Activated naive CD4-positive, alpha-beta T cell treated with anti-CD3 and anti-CD28 coated beads, Interleukin-2, amount 50 U/mL, for 72 hours (primary cell): Measurements from ENCODE around the gene GOLGA5. TPM values are rescaled to one million over a fixed set of nuclear protein-coding genes. Genes with fewer than 3 reads are reported as not detected.
"Not testable (repeated sequence)": the region's sequence is repeated elsewhere in the genome, so short reads cannot be mapped to it uniquely, and the experiment has no call there.

Source experiments
- ATAC-seq, 2 donors: fragments of 150-1000 bp; cut with Tn5 transposase; 2 replicates each; pipeline ENCODE4 v1.10.0; 2021; ENCODE audit warnings: mild to moderate bottlenecking in 2 of 2, moderate library complexity in 2 of 2
- DNase-seq, 2 donors: peaks; one replicate each; pipeline ENCODE4 v3.0.0; 2021 to 2022; ENCODE audit warnings: low spot score in 2 of 2
- H3K27ac Mint-ChIP-seq, 2 donors: one replicate each; pipeline ENCODE4 v1.8.0; 2022; ENCODE audit warnings: mild to moderate bottlenecking in 2 of 2, mixed read lengths in 2 of 2
- H3K36me3 Mint-ChIP-seq, 2 donors: one replicate each; pipeline ENCODE4 v1.8.0; 2022; ENCODE audit warnings: mixed read lengths in 2 of 2
- H3K9me3 Mint-ChIP-seq, 2 donors: one replicate each; pipeline ENCODE4 v1.8.0; 2022; ENCODE audit warnings: mixed read lengths in 2 of 2
- total RNA-seq, 2 donors: library from RNA; stranded (reverse); gene quantifications; one replicate each; pipeline ENCODE4 v1.2.3, GENCODE V29; 2022

Gene GOLGA5
- total RNA-seq, 2 donors from 2014 or later: 13.5 to 17.6 TPM

- no peak for ATAC-seq
- H3K27ac Mint-ChIP-seq: no peak overlapping the region
- DNase-seq: no peak
- peaks cover 4 to 5% of the 10 kb centered on the region in 2 donors for H3K9me3 Mint-ChIP-seq
- H3K36me3 Mint-ChIP-seq: peaks cover 22 to 40% of the 10 kb centered on the region in 2 donors
These were observed 4.0 kb downstream of the GOLGA5 start for GRCh38 chr14:92797935-92798653.

DNA sequence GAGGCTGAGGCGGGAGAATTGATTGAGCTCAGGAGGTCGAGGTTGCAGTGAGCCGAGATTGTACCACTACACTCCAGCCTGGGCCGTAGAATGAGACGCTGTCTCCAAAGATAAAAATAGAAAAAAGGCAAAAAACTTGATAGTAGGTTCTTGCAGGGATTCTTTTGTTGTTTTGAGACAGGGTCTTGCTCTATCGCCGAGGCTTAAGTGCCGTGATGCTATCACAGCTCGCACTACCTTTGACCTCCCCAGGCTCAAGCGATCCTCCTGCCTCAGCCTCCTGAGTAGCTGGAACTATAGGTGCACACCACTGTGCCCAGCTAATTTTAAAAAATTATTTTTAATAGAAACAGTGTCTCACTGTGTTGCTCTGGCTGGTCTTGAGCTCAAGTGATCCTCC lies 4.7 kb downstream of the GOLGA5 start:
- Mint-ChIP-seq H3K27ac (no peak overlapping the region), H3K9me3 (peaks cover under 1% of the 10 kb centered on the region in 2 donors), H3K36me3 (peaks cover 18 to 33% of the 10 kb centered on the region in 2 donors)
- DNase-seq (no peak), ATAC-seq (no peak)

- DNase-seq (no peak), ATAC-seq (no peak)
- Mint-ChIP-seq H3K9me3 (no peaks in the 10 kb centered on the region), H3K36me3 (peaks cover 9 to 25% of the 10 kb centered on the region in 2 donors), H3K27ac (no peak overlapping the region)
These were observed 5.9 kb downstream of the GOLGA5 start for GRCh38 chr14:92800012-92800411.

DNA sequence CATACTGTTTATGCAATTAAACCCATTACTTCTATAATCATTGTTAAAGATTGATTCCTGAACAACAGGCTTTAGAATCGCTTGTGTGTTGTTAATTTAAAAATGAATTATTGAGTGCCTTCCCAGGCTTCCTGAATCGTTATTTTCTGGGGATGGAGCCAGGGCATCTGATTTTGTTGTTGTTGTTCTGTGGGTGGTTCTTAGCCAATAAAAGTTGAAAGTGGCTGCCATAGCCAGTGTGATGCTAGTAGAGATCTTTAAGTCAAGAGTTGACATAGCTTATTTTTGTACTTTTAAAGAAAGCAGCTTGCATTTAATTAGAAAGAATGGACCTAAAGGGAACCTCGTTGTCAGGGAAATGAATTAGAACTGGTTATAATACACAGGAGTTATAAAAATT lies 6.4 kb downstream of the GOLGA5 start:
- no peak overlapping the region for H3K27ac Mint-ChIP-seq
- no peak for ATAC-seq
- peaks cover 9 to 24% of the 10 kb centered on the region in 2 donors for H3K36me3 Mint-ChIP-seq
- H3K9me3 Mint-ChIP-seq: no peaks in the 10 kb centered on the region
- DNase-seq: no peak

GRCh38 chr14:92801917-92802316 lies 7.8 kb downstream of the GOLGA5 start:
- peaks cover 9 to 24% of the 10 kb centered on the region in 2 donors for H3K36me3 Mint-ChIP-seq
- H3K27ac Mint-ChIP-seq: peak overlapping the region in 1 of 2 donors; percentile 55
- no peak for ATAC-seq
- no peak for DNase-seq
- no peaks in the 10 kb centered on the region for H3K9me3 Mint-ChIP-seq

DNA sequence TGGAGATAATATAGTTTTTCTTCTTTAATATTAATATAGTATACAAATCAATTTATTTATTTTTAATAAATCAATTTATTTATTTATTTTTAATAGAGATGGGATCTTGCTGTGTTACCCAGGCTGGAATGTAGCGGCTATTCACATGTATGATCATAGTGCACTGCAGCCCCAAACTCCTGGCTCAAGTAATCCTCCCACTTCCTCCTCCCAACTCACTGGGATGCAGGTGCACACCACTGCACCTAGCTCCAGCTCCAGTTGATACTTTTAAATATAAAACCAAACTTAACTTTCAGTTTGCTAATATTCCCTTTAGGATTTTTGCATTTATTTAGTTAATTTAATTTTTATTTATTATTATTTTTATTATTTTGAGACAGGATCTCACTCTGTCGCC lies 8.6 kb downstream of the GOLGA5 start:
- DNase-seq: no peak
- no peak overlapping the region for H3K27ac Mint-ChIP-seq
- ATAC-seq: no peak
- H3K36me3 Mint-ChIP-seq: peaks cover 12 to 25% of the 10 kb centered on the region in 2 donors
- no peaks in the 10 kb centered on the region for H3K9me3 Mint-ChIP-seq

DNA sequence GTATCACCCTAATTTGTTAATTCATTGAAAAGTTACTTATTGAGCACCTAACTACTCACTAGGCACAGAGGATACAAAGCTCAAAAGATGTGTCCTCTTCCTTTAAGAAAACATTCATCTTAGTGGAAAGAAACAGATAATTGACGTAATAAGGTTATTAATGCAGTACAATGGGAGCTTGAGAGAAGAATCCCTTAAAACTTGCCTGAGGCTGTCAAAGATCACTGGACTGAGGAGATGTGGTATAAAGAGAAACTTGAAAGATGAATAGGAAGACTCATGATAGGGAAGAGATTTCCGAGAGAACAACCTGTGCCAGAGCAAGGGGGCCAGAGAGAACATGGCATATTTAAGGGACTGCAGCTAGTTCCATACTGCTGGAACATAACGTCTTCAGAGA lies 19.1 kb downstream of the GOLGA5 start:
- Mint-ChIP-seq H3K36me3 (no peaks in the 10 kb centered on the region), H3K27ac (no peak overlapping the region), H3K9me3 (no peaks in the 10 kb centered on the region)
- no peak for ATAC-seq
- no peak for DNase-seq

DNA sequence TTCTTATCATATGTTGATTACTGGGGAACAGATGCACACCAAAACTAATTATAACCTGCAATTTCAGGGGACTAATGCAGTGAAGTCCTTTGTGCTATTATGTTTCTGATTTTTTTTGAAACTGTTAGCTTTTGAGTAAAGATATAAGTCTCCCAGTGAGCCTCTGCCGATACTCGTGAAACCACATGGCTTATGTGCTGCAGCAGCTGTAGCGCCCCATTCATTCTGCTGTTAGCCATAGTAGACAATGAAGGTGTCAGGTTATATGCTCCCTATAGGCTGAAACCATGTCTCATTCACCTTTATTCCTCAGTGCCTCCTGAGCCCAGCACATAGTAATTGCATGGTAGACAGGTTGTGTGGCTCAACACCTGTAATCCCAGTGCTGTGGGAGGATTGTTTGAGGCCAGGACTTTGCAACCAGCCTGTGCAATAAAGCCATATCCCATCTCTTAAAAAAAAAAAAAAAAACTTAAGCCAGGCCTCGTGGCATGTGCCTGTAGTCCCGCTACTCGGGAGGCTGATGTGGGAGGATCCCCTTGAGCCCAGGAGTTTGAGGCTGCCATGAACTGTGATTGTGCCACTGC lies 25.0 kb downstream of the GOLGA5 start:
- Mint-ChIP-seq H3K9me3 (no peaks in the 10 kb centered on the region), H3K36me3 (no peaks in the 10 kb centered on the region), H3K27ac (no peak overlapping the region)
- ATAC-seq (no peak), DNase-seq (no peak)

DNA sequence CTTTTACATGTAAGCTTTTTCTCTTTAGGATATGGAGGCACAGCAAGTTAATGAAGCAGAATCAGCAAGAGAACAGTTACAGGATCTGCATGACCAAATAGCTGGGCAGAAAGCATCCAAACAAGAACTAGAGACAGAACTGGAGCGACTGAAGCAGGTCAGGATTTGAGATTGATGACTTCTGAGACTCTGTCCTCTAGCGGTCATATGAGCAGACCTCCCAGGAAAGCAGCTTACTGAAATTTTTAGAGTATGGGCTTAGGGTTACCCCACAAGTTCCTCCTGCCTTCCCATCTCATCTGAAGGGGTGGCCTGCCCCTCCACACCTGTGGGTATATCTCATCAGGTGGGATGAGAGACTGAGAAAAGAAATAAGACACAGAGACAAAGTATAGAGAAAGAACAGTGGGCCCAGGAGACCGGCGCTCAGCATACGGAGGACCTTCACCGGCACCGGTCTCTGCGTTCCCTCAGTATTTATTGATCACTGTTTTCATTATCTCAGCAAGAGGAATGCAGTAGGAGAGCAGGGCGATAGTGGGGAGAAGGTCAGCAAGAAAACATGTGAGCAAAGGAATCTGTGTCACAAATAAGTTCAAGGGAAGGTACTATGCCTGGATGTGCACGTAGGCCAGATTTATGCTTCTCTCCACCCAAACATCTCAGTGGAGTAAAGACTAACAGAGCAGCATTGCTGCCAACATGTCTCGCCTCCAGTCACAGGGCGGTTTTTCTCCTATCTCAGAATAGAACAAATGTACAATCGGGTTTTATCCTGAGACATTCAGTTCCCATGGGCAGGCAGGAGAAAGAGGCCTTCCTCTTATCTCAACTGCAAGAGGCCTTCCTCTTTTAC lies 25.8 kb downstream of the GOLGA5 start:
- not testable (repeated sequence) for H3K9me3 Mint-ChIP-seq, DNase-seq, ATAC-seq, H3K36me3 Mint-ChIP-seq
- H3K27ac Mint-ChIP-seq: peak overlapping the region in 1 of 2 donors; percentile 73

DNA sequence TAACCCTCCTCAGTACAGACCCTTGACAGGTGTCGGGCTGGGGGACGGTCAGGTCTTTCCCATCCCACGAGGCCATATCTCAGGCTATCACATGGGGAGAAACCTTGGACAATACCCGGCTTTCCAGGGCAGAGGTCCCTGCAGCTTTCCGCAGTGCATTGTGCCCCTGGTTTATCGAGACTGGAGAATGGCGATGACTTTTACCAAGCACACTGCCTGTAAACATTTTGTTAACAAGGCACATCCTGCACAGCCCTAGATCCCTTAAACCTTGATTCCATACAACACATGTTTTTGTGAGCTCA lies 26.4 kb downstream of the GOLGA5 start:
- not testable (repeated sequence) for H3K27ac Mint-ChIP-seq, H3K36me3 Mint-ChIP-seq, ATAC-seq, H3K9me3 Mint-ChIP-seq, DNase-seq

- DNase-seq (no peak), ATAC-seq (no peak)
- no peaks in the 10 kb centered on the region for H3K9me3 Mint-ChIP-seq
- no peak overlapping the region for H3K27ac Mint-ChIP-seq
- H3K36me3 Mint-ChIP-seq: peaks cover 6 to 8% of the 10 kb centered on the region in 2 donors
These were observed 36.8 kb downstream of the GOLGA5 start for GRCh38 chr14:92830902-92831301.

DNA sequence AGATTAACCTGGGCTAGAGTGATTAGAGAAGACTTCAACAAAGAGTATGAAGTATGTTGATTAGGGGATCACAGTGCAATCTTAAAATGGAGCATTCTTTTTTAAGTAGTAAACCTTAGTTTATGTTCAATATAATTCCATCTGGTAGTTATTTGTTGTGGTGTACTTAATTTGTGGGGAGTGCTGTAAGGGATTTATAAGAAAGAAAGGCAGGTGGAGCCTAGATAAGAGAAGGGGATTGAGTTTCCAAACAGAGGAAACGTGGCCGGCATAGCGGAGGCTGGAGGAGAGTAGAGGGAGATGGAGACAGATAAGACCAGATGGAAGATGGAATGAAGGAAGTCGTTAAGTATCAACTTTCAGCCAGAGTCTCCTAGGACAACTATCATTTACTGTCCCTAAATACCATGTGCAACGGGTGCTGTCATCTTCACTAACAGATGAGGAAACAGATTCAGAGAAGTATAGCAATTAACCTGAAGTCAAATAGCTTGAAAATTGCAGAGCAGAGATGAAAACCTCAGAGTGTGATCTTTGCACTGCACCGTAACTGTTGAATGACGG lies 38.1 kb downstream of the GOLGA5 start:
- DNase-seq (no peak), ATAC-seq (no peak)
- peaks cover 6 to 8% of the 10 kb centered on the region in 2 donors for H3K36me3 Mint-ChIP-seq
- no peak overlapping the region for H3K27ac Mint-ChIP-seq
- H3K9me3 Mint-ChIP-seq: no peaks in the 10 kb centered on the region

- Mint-ChIP-seq H3K9me3 (peaks cover 4 to 5% of the 10 kb centered on the region in 2 donors), H3K27ac (no peak overlapping the region), H3K36me3 (peaks cover 4 to 7% of the 10 kb centered on the region in 2 donors)
- ATAC-seq: no peak
- no peak for DNase-seq
These were observed 47.8 kb downstream of the GOLGA5 start for GRCh38 chr14:92841930-92842329.

GRCh38 chr14:92844204-92844603 lies 50.1 kb downstream of the GOLGA5 start:
- peak; percentile 65 to 75 for ATAC-seq
- DNase-seq: no peak
- Mint-ChIP-seq H3K36me3 (peaks cover 4 to 7% of the 10 kb centered on the region in 2 donors), H3K27ac (peak overlapping the region in 1 of 2 donors; percentile 88), H3K9me3 (peaks cover 4 to 5% of the 10 kb centered on the region in 2 donors)

- Mint-ChIP-seq H3K36me3 (peaks cover 4 to 7% of the 10 kb centered on the region in 2 donors), H3K27ac (peak overlapping the region; percentile 0 to 85), H3K9me3 (peaks cover 4 to 5% of the 10 kb centered on the region in 2 donors)
- DNase-seq (peak; percentile 29 to 59), ATAC-seq (peak; percentile 89 to 90)
These were observed 52.2 kb downstream of the GOLGA5 start for GRCh38 chr14:92846162-92846897.

- peak overlapping the region in 1 of 2 donors; percentile 85 for H3K27ac Mint-ChIP-seq
- peaks cover 4 to 13% of the 10 kb centered on the region in 2 donors for H3K36me3 Mint-ChIP-seq
- ATAC-seq (no peak), DNase-seq (no peak)
- H3K9me3 Mint-ChIP-seq: peaks cover 4 to 5% of the 10 kb centered on the region in 2 donors
These were observed 53.2 kb downstream of the GOLGA5 start for GRCh38 chr14:92847278-92847677.
